MV-4-11 (cell line): ENCODE data around the gene SPATA19.

Experiments
- DNase-seq: peaks from one replicate; lab custom pipeline; 2025; lab: John Stamatoyannopoulos, UW

SPATA19 gene

GRCh38 chr11:133818302-133818701 is 27.0 kb downstream of the SPATA19 start:
- no peak for DNase-seq

DNA sequence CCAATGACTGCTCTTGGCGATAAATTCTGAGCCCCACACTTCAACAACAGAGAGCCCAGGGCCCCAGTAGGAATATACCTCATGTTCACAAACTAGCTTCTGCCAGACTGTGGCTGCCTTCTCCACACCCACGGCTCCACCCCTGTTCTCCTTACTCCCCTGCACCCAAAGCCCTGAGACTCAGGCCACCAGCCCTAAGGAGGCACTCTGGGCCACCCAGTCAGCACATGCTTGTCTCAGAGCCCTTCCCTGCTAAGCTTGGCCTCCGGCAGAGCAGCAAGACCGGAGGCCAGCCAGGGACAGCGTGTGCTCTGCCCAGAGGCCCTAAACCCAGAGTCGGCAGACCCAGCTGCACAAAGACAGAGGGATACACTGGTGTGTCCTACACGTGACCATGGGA is 27.9 kb downstream of the SPATA19 start:
- no peak for DNase-seq

DNA sequence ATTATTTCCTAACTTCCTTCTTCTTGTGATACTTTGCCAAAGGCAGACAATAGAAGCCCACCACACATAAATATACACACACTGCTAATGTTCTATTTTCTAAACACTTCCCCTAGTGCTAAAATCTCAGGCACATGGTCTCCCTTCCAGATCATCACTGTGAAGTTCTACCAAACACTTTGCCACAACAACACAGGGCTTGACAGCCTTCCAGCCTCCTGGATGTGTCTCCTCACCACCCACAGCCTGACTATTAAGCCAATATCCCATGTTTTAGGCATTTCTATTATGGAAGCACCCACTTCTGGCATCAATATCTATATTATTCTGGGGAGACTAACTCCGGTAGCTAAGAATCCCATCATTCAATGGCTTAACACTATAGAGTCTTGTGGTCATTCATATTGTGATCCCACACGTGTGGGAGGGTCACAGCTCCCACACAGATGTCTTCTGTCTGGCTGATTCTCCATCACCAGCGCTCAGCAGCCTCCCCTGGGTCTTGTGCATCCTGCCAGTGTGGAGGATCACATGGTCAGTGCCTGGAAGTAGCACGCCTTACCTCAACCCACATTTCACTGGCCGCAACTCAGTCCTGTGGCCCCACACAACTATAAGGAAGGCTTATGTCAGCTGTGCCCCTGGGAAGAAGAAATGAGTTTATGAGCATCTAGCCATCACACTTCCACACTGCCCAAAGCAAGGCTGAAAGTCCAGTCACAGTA is 29.0 kb downstream of the SPATA19 start:
- DNase-seq: no peak

GRCh38 chr11:133815636-133816035 is 29.7 kb downstream of the SPATA19 start:
- DNase-seq: no peak

- DNase-seq: no peak
Measured at GRCh38 chr11:133814588-133815100, 30.7 kb downstream of the SPATA19 start.

DNA sequence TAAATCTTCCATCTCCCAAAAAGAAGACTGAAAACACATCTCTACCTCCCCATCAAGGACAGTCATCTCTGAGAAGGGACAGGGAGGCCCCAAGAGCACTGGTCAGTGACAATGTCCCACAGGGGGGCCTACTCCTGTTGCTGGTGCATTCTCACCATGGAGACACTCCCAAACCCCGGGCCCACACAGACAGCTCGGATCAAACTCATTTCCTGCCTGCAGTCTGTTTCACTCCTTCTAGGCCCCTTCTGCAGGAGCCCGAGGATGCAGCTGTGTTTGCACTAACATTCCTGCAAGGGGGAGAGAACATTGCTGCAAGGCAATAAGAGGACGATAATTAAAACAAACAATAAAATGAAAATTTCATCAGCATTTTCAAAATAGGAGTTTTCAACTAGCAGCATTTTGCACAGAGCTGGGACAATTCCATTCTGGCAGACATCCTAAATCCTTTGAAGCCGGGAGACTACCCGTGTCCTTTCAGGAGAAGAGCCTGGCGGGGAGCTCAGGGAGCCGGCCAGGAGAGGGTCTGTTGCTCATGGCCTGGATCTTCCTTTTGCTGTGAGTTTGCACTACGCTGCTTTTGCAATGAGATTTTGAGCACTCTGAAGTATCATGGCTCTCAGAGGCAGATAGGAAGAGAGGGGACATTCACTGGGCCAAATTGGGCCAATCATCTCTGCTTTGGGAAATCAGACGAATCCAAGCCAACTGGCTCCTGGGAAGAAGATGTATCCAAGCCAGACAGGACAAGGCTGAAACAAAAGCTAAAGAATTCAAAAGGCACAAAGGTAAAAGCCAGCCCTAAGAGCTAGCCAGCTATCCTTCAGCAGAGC is 33.2 kb downstream of the SPATA19 start:
- DNase-seq: no peak

DNA sequence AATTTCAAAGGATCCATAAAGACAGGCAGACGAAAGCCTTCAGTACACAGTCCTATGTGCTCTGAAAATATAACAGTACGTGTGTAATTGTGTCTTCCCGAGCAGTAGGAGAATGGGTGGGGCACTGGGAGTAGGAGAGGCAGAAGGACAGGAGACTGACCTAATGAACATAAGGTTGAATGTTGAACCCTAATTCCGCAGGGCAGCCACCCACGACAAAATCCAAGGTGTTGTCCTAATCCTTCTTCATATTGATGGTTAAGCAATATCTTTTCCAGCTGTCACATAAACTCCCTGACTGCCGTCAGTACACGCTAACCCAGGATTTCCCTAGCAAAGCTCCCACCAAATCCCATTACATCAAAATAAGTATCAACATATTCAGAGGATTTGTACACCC is 34.5 kb downstream of the SPATA19 start:
- no peak for DNase-seq

- DNase-seq: peak; percentile 66
Measured at GRCh38 chr11:133809569-133810491, 35.5 kb downstream of the SPATA19 start.

DNA sequence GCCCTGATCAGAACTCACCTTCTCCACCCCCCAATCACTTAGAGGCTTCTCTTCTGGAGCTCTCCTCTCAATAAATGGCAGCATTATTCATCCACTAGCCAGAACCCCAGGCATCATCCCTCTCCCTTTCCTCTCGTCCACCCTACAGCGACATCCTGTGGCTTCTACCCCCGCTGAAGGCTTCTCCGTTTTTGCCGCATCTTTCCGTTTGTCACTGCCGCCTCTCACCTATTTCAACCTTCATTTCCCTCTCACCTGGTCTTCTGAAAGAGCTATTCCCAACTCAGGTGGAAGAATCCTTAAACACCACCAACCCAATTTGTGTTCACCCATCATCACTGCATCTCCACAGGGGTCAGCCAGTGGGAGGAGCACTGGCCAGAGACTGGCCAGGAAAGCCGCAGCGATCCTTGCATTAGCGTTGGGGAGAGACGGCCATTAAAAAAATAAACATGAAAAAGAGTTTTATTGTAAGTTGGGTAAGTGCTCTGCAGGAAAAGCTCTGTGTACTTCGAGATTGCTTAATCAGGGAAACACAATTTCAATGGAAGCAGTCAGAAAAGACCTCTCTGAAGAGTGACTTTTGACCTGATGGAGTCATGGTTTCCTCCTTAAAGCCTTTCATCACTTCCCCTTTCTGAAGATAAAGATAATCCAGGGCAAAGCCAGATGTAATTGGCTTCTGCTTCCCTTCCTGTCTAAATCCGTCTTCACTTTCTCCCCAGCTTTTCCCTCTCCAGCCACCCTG is 36.7 kb downstream of the SPATA19 start:
- DNase-seq: peak; percentile 98

GRCh38 chr11:133803026-133803425 is 42.3 kb downstream of the SPATA19 start:
- DNase-seq: no peak

DNA sequence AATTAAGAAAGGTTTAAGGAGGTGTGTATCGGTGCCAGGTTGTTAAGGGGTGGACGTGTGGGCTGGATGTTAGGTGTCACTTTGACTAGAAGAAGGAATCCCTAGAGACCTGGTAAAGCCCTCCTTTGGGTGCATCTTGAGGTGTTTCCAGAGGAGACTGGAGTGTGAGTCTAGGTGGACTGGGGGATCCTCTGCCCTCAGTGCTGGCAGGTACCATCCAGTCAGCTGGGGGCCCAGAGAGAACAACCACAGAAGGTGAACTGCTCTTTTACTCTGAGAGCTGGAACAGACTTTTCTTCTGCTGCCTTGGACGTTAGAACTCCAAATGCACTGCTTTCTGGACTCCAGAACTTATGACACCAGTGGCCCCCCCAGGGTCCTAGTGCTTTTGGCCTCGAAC is 44.0 kb downstream of the SPATA19 start:
- no peak for DNase-seq

GRCh38 chr11:133800666-133801065 is 44.6 kb downstream of the SPATA19 start:
- DNase-seq: no peak

DNA sequence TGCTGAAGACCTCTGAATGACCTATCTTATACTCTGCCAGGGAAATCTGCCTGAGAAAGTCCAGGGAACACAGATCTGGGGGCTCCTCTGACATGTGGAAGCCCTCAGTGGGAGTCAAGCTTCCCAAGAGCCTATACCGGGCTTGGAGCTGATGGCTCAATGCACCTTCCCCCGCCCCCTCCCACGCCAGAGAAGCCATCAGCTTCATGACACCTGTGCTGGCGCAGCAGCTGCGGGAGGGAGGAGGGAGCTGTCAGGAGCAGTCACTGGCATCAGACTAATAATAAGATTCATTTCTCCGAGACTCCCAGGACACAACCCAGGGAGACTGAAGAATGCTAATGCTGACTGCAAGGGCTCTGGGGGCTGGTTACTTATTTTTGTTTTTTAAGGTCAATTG is 47.8 kb downstream of the SPATA19 start:
- no peak for DNase-seq

GRCh38 chr11:133796043-133796795 is 49.1 kb downstream of the SPATA19 start:
- DNase-seq: no peak

GRCh38 chr11:133795088-133795487 is 50.2 kb downstream of the SPATA19 start:
- DNase-seq: no peak

- no peak for DNase-seq
Measured at GRCh38 chr11:133794205-133794604, 51.1 kb downstream of the SPATA19 start.

DNA sequence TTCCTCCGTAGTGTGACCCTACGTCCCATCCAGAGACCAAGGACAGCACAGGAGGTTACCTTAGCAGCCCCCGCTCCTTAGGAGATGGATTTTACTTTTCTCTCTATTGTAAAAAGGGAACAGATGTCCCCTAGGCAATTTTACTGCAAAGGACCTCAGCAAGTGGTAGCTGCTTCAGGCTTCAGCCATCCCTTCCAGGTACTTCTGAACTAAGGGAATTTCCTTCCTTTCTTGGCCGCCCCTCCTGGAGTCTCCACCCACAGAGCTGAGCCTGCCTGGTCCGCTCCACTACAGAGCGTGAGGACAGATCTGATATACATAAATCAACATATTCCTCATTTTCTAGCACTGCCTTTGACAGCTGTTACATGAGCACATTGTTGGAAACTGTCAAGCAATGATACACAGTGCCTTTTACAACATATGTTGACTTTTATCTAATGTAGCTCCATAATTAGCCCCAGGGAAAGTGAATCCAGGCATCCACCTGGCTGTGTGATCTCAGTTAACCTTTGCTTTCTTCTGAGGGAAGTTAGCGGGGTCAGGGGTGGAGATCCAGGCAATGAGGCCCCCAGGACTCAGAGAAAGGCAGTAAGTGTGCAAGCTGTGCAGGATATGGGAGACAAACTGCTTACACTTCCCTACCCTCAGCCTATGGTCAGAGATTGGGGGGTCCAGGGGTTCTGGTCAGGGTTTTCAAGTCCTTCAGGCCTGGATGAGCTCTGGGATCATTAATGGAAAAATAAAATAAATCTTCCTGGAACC is 51.9 kb downstream of the SPATA19 start:
- no peak for DNase-seq

GRCh38 chr11:133790995-133791394 is 54.3 kb downstream of the SPATA19 start:
- no peak for DNase-seq
